NCI-H146 treated with DMSO at 0.1 percent for 48 hours (cell line): Measurements from ENCODE around the gene GLIPR2.
"Not testable (repeated sequence)": the region's sequence is repeated elsewhere in the genome, so short reads cannot be mapped to it uniquely, and the experiment has no call there.

ENCODE experiments used
- DNase-seq: peaks from one replicate; lab custom pipeline; 2025; ENCODE audit not compliant: unreplicated experiment; lab: John Stamatoyannopoulos, UW

Gene GLIPR2

DNA sequence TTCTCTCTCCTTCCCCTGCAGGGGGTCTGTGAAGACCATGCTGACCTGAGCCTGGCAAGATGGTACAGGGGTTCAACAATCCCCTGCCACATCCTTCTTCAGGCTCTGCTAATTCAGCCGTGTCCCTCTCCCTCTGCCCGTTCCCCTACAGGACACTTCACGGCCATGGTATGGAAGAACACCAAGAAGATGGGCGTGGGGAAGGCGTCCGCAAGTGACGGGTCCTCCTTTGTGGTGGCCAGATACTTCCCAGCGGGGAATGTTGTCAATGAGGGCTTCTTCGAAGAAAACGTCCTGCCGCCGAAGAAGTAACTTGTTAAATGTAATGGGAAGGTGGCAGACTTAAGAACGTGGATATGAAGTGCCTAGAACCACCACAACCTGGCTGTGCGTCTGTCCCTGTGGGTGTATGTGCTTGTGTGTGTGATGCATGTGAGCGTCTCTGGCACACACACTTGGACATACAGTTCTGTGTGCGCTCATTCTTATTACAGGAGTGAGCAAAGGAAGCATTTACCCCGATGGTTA, 25.7 kb downstream of the GLIPR2 start:
- no peak for DNase-seq

DNA sequence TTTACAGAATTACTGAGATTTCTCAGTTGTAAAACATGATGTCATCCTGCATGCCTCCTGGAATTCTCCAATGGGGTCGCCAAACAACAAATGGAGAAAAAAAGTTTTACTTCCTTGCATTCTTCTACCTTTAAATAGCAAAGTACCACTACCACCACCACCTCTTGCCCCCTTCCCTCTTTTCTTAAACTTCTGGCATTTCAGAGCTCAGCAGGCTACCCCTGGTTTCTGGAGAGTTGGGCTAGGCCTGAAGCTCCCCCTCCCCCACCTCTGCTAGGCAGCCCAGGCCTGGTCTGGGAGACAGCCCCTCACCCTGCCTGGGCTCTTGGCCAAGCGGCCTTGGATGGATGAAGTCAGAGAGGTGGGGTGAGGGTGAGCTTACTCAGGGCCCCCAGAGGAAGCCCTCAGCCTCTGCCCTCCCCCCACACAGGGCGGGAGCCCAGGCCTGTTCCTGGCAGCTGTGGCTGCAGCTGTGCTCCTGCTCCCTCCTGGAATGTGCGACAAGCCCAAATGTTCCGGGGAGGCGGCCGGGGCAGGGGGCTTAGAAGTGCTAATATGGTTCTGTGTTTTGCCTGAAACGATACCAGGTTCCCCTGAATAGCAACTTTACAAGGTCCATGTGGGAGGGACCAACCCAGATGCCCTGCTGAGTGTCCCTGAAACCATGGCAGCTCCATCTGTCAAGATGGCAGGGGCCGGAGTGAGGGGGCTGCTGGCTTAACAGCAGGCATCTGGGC, 26.7 kb downstream of the GLIPR2 start:
- no peak for DNase-seq

DNA sequence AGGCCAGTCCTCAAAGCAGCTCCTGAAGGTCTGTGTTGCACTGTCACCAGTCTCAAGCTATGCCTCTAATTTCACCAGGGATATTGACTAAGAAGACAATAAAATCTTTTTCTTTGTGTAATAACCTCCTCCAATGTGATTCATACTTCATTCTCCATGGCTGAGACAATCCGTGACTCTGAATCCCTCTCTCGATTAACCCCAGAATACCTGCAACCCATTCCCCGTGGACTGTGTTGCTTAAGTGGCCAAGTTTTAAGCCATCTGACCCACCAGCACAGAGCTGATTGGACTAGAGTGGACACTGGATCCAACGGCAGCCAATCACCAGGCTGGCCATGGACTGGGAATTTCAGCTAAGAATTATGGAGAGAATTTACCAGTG, 27.2 kb downstream of the GLIPR2 start:
- DNase-seq, result no peak

DNA sequence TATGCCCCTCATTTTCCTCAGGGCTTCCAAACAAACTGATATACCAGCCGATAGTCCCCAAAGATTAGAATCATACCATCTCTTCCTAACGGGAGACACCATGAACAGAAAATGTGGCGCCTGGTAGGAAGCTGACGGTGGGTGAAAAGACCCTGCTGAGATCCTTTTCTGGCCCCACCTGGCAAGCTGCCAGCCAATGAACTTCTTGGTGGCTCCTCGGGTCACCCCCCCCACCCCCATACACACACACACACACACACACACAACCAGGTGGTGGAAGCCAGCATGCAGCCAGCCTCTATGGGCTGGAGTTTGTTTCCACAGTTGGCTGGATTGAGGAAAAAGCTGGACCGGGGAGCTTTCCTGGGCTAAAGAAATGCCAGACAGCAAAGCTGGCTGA, 27.8 kb downstream of the GLIPR2 start:
- DNase-seq, result no peak

- no peak for DNase-seq
Observed at GRCh38 chr9:36164989-36165388, 28.5 kb downstream of the GLIPR2 start.

DNA sequence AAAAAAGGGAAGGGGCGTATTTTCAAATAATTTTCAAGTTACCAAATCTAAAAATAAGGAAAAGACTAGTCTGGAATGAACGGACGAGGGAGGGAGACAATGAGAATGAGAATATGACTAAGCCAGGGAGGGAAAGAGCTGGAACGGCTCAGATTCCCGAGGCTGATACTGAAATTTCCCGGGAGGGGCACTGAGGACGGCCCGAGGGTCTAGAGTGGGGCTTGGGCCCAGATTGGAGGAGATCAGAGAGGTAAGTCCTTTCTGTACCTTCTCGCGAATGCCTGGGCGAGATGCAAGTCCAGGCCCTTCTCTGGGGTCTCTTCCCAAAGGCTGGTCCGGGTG, 29.3 kb downstream of the GLIPR2 start:
- DNase-seq, result no peak

DNA sequence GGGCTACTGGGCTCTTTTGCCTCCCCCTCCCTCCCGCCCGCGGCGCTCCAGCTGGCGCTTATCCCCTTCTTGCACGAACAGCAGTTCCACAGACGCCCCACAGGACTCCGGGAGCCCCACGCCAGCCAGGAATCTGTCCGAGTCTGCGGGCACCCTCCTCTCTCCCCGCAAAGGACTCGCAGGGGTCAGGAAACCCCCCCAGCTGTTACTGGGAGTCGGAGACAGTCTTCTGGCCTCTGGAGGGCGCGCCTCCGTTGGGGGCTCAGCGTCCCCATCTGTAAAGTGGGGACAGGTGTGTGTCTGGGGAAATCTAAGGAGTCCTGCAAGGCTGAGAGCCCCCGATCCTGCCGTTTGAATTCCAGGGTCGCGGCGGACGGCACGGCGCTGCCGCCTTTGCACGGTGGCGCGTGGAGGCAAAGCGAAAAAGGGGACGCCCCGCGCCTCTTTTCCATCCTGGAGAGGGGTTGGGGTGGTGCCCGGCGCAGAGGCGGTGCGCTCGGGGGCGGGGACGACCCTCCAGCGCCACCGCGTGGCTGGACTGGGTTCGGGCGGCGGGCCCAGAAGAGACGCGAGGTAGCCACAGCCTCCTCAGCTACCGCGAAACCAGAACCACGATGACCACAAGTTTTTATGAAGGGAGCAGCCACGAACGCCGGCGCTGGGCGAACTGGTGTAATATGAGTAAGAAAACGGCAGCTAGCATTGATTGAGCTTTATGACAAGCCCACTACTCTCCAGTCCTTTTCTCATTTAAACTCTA, 29.8 kb downstream of the GLIPR2 start:
- DNase-seq, result peak; percentile 63

- DNase-seq, result no peak
Observed at GRCh38 chr9:36169166-36169565, 32.6 kb downstream of the GLIPR2 start, which contains the start of gene CCIN. TSS of gene CCIN (plus strand) at chr9:36169388. CDS start at chr9:36169503, 115 bp downstream.

GRCh38 chr9:36169708-36170107, 33.2 kb downstream of the GLIPR2 start:
- no peak for DNase-seq

- no peak for DNase-seq
Observed at GRCh38 chr9:36170531-36170930, 34.0 kb downstream of the GLIPR2 start.

DNA sequence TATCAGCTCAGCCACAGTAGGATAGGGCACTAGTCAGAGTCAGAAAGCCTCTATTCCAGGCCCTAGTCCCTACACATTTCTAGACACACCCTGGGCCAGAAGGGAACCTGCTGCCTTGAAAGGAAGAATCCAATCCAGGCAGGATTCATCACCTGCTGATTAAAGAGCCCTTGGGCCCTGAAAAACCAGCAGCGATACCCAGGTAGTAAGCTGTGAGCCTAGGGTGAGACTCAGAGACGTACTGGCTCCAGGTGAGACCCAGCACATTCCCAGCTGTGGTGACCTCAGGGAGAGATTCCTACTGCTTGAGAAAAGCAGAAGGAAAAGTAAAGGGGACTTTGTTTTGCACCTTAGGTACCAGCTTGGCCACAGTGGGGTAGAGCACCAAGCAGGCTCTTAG, 37.3 kb downstream of the GLIPR2 start:
- no peak for DNase-seq

DNA sequence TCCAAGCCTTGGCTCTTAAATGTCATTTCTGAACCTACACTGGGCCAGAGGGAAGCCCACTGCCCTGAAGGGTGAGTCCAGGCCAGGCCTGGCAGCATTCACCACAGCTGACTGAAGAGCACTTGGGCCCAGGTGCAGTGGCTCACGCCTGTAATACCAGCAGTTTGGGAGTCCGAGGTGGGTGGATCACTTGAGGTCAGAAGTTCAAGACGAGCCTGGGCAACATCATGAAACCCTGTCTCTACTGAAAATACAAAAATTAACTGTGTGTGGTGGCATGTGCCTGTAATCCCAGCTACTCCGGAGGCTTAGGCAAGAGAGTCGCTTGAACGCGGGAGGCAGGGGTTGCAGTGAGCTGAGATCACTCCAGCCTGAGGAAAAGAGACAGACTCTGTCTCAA, 37.7 kb downstream of the GLIPR2 start:
- no peak for DNase-seq

GRCh38 chr9:36174731-36175130, 38.2 kb downstream of the GLIPR2 start:
- DNase-seq, result no peak

- DNase-seq, result not testable (repeated sequence)
Observed at GRCh38 chr9:36175209-36175608, 38.7 kb downstream of the GLIPR2 start.

DNA sequence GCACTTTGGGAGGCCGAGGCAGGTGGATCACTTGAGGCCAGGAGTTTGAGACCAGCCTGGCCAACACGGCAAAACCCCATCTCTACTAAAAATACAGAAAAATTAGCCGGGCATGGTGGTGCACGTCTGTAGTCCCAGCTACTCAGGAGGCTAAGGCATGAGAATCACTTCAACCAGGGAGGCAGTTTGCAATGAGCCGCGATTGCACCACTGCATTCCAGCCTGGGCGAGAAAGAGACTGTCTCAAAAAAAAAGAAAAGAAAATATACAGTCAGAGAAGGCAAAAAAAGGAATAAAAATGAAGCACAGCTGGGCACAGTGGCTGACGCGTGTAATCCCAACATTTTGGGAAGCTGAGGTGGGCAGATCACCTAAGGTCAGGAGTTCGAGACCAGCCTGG, 40.0 kb downstream of the GLIPR2 start:
- not testable (repeated sequence) for DNase-seq

- no peak for DNase-seq
Observed at GRCh38 chr9:36177571-36177970, 41.0 kb downstream of the GLIPR2 start.

- DNase-seq, result not testable (repeated sequence)
Observed at GRCh38 chr9:36180243-36180642, 43.7 kb downstream of the GLIPR2 start.

DNA sequence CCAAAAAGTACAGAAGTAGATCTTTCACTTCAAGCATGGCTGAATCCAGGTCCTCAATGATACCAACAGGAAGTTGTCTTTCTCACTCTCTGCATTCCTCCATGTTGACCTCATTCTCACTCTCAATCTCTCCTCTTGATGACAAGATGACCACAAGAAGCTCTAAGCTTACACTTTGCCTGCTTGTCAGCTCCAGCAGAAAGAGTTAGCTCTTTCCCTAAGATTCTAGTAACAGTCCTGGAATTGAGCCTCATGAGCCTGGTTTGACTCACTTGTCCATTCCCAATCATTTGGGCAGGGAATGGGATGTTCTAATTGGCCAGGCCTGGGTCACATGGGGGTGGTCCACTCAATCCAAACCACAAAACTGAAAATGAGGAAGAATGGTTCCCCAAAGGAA, 50.9 kb downstream of the GLIPR2 start:
- no peak for DNase-seq

GRCh38 chr9:36188212-36188611, 51.7 kb downstream of the GLIPR2 start:
- DNase-seq, result no peak

- no peak for DNase-seq
Observed at GRCh38 chr9:36189976-36190375, 53.4 kb downstream of the GLIPR2 start.

DNA sequence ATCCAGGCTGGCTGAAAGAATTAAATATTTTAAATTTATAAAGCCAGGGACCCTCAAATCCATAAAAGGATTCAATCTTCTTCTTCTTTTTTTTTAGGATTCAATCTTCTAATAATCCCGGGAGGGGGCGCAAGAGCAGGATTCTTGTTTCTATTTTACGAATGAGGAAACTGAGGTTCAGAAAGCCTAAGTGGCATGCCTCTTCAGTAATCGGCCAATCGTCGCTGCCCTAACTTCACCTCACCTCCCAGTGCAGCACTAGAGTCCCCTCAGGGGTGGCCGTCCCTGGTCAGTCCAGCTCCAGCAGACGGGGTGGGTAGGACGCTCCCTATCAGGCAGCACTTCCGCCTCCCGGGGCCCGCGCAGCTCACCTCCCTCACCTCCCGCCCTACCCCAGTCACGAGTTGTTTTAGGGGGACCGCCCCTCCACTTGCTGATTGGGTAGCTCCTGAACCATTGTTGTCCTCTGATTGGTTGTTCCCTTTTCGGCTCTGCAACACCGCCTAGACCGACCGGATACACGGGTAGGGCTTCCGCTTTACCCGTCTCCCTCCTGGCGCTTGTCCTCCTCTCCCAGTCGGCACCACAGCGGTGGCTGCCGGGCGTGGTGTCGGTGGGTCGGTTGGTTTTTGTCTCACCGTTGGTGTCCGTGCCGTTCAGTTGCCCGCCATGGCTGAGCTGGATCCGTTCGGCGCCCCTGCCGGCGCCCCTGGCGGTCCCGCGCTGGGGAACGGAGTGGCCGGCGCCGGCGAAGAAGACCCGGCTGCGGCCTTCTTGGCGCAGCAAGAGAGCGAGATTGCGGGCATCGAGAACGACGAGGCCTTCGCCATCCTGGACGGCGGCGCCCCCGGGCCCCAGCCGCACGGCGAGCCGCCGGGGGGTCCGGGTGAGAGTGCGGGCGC, 54.1 kb downstream of the GLIPR2 start, which contains the start of gene CLTA:
TSS of gene CLTA (plus strand) at position 534 of the 902 bp plus-strand sequence. CDS start at position 670, 136 bp downstream.
- DNase-seq, result peak; percentile 99
